NCI-H446 (cell line): ENCODE measurements around the gene RBMS1.

ENCODE experiments used
- DNase-seq, 2 experiments: peaks; one replicate each; lab custom pipeline; 2025; lab: John Stamatoyannopoulos, UW

The RBMS1 gene

DNA sequence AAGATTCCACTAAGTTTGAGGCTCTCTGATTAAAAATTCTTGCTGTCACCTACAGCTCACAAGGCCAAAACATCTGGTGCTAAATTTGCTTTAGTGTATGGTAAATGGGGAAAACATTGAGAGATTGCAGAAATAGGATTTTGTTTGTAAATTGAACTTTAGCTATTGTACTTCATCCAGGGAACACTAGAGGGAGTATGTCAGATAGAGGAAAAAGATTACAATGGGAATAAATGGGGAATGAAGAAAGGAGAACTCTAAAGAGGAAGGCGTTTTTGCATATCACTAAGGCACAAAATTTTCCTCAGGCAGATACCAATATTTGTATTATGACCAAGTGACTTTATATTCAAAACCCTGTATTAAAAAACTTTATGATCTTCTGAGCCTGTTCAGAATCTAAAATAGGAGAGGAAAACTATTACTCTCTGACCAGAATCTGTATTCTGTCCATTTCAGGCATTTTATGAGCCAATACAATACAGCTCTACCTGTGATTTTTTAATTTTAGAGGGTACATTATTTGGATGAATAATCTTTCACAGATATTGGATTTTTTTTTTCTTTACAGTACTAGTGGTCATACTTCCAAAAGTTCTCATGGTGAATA lies 241.2 kb downstream of the RBMS1 start:
- peak in 1 of 2 experiments; percentile 44 for DNase-seq

DNA sequence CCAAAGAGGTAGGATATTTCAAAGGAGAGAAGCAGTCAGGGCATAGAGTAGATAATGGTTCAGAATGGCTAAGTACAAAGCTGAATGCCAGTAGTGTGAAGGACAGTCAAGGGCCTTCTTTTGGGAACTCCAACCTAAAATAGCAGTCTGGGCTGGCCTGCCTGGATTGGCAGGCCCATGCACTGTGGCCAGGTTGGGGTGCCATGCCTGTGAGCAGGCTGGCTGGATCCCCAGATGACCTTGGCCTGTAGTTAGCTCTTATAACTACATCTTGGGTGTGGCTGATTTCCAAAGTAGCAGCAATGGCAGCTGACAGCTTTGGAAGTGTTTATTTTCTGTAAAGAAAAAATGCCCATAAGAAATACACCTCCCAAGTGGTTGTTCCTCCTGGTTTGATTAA lies 242.0 kb downstream of the RBMS1 start:
- DNase-seq: peak in 1 of 2 experiments; percentile 10

DNA sequence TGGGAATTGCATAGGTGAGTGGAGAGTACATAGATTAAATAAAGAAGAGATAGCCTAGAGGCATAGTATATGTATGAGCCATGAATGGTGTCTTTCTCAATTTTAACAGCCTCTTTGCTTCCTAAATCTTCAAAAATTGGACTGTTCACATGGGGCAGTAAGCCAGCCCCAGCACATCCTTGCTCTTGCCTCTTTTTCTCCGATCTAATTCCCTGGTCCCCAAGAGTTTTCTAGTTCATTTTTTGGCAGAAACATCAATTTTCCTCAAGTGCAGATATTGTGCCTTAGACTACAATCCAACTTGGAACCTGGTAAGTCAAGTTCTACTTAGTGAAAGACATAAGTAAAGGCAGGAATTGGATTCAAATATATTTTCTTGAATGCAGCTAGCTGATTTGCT lies 243.7 kb downstream of the RBMS1 start:
- DNase-seq: no peak

DNA sequence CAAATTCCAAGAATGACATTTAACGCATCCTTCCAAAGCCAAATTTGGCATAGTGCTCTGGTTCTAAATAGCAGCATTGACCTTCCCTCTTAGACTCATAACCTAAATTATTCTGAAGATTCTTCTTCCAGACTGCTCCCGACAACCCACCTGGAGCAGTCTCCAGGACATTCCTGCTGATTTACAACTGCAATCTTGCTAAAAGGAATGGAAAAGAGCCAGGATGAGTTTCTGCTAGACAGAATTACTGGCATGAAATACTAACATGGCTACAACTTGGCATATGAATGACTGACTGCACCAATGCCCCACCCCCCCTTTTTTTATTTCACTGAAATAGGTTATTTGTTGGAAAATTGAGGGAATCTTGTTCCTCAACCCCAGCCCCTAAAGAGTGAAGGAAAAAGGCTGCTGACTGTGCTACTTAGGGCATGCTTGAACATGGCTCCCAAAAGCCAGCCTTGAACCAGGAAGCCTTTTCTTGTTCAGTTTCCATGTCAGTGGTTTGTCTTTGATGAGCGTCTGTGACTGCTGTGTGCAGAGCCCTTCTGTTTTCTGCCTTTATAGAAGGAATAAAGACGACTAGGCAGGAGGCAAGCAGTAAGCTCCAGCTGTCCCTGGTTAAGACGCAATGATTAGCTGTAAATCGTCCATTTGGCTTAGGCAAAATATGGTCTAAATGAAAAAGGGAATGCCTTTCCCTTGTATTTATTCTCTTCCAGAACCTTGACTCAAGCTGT lies 246.1 kb downstream of the RBMS1 start:
- DNase-seq: peak; percentile 54 to 86

- DNase-seq: no peak
These were observed 247.3 kb downstream of the RBMS1 start for GRCh38 chr2:160246356-160246755.

GRCh38 chr2:160245614-160246155 lies 247.9 kb downstream of the RBMS1 start:
- DNase-seq: no peak

- peak in 1 of 2 experiments; percentile 27 for DNase-seq
These were observed 250.6 kb downstream of the RBMS1 start for GRCh38 chr2:160242893-160243564.

DNA sequence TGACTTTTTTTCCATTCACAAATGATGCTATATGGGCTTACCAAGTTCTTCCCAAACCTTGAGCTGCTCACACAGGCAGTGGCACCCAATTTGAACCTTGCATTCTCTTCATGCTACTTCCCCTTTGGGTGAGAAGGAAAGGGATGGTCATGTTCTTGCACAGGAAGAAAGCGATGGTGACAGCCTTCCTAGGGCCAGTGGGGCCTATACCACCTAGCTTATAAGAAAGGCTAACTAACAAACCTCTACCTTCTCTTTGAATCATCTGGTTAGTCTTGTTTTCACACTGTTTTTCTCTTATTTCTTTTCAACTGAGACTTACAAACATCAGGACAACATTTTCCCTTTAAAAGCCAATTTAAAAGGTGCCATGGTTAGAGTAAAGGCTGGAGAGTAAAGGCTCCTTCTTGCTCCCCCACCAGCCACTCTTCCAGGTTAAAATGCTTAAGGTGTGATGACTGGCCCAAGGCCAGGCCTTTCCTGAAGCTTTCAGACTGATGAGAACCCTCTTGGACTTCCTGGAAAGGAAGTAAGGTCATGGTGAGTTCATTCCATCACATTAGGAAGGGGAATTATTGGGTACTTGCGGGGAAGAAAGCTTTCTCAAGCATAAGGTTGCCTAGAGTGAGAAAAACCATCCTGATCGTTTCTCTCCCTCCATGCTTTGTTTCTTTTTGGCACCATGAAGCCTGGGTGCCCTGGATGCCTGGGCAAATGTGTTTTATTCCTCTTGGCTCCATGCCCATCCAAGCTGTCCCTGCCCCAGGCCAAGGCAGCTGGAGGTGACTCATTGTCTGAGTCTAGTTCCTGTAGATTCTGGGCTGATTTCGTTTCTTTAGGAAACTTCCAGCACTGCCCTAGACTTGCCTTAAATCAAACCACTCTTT lies 252.1 kb downstream of the RBMS1 start:
- peak; percentile 38 to 91 for DNase-seq

- DNase-seq: no peak
These were observed 254.2 kb downstream of the RBMS1 start for GRCh38 chr2:160239436-160239835.

- no peak for DNase-seq
These were observed 255.2 kb downstream of the RBMS1 start for GRCh38 chr2:160238392-160238791.

DNA sequence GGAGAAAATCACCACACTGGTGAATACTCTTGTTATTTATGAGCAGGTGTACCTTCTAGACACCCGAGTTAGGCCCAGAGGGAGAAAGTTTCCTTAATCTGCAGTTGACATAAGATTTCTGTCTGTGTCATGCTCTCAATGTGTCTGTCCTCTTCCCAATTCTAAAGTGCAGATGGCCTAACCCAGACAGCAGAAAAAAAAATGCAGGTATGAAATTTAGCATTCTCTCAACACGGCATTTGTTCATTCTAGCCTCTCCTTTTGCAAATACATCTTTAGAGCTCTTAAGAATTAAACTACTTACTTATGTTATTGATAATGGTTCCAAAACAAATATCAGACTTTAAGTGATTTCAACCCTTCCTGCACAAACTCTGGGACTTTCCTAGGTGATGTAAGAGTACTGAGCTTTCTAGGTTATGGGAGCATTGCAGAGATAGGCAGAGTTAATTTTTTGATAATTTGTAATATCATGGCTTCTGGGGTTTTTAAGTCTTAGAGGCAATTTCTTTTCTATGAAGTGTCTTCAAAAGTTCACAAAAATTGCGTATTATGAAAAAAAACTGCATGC lies 260.6 kb downstream of the RBMS1 start:
- no peak for DNase-seq

DNA sequence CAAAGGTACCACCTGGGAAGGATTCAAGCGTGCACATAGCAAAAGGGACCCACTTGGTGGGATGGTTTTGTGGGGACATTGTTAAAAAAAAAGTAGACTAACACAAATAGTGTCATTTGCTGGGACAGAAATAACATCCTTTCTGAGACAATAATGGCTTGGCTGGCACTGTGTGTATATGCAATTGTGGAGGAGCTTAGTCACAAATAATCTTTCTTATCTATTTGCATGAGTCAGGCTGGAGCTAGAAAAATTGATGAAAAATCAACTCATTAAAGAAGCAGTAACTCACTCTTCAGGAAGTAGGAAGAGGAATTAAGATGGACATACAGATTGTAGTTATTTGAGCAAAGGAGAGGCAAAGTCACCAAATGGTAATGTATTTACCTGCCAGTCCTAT lies 264.0 kb downstream of the RBMS1 start:
- no peak for DNase-seq

- DNase-seq: no peak
These were observed 265.3 kb downstream of the RBMS1 start for GRCh38 chr2:160228141-160228917.

DNA sequence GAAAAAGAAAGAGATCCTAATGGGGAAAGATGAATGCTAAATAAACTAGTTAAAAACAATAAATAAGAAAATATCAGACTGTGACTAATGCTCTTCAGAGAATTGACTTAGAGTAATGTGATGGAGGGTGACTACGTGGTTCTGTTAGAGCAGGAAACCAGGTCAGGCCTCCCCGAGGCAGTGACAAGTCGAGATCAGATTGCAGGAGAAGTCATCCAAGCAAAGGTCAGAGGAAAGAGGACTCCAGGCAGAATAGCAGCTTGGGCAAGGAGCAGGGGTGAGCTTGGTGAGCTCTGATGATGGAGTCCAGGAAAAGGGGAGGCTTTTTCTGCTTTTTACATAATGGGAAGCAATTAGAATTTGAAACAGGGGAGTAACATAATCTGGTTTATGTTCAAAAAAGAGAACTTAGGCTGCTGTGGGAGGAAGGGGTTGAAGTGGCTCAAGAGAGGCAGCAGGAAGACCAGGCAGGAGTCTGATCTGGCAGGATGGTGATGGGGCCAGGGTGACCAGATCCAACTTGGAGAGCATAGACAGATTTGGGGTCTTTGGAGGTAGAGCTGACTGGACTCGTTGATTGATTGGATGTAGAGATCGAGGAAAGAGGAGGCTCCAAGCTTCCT lies 266.2 kb downstream of the RBMS1 start:
- no peak for DNase-seq

GRCh38 chr2:160226367-160226766 lies 267.2 kb downstream of the RBMS1 start:
- DNase-seq: no peak

GRCh38 chr2:160225722-160226121 lies 267.9 kb downstream of the RBMS1 start:
- DNase-seq: peak in 1 of 2 experiments; percentile 15

- DNase-seq: no peak
These were observed 269.1 kb downstream of the RBMS1 start for GRCh38 chr2:160224507-160224906.

- DNase-seq: peak in 1 of 2 experiments; percentile 5
These were observed 269.5 kb downstream of the RBMS1 start for GRCh38 chr2:160224060-160224459.

DNA sequence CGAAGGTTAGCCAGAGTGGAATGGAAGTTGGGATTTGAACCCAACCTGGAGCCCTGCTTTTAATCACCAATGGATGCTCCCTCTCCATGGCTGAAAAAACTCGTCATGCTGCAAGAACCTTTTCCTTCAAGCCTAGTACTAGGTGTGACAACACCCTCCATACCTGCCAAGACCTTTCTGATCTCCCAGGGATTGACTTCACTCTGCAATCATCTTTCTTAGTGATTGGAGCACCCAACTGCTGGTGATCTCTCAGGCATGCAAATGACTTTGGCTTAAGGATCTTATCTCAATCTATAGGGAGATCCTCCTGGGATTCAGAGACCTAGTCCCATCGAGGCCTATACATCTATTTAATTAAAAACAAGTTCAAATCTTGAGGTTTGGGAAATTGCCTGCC lies 270.0 kb downstream of the RBMS1 start:
- DNase-seq: no peak
